Glomerular endothelial cell (primary cell): ENCODE results near the gene PTTG2. TPM values are rescaled to one million over a fixed set of nuclear protein-coding genes. Genes with fewer than 3 reads are reported as not detected.
"Not testable (repeated sequence)": the region's sequence is repeated elsewhere in the genome, so short reads cannot be mapped to it uniquely, and the experiment has no call there.

Experiments used
- DNase-seq: peaks from one replicate; pipeline ENCODE4 v3.0.0-alpha.2; 2011; ENCODE audit warnings: low read depth, low spot score; ENCODE audit errors: extremely low read depth
- total RNA-seq: library from RNA; depleted of rRNA; stranded (reverse); fragments of >200 nt; gene quantifications from 2 replicates; pipeline ENCODE4 v1.2.3, GENCODE V29; 2015

The PTTG2 gene
- not detected in 2 replicates for total RNA-seq

- no peak for DNase-seq
Measured at GRCh38 chr4:37960098-37960497, at the start of gene PTTG2. TSS of gene PTTG2 (plus strand) at chr4:37960398. CDS start at chr4:37960435, 37 bp downstream.

- DNase-seq = no peak
Measured at GRCh38 chr4:37914539-37914938, 45.7 kb upstream of the PTTG2 start.

GRCh38 chr4:37917388-37917787 lies 42.8 kb upstream of the PTTG2 start:
- DNase-seq = no peak

GRCh38 chr4:37918653-37919052 lies 41.5 kb upstream of the PTTG2 start:
- DNase-seq = no peak

DNA sequence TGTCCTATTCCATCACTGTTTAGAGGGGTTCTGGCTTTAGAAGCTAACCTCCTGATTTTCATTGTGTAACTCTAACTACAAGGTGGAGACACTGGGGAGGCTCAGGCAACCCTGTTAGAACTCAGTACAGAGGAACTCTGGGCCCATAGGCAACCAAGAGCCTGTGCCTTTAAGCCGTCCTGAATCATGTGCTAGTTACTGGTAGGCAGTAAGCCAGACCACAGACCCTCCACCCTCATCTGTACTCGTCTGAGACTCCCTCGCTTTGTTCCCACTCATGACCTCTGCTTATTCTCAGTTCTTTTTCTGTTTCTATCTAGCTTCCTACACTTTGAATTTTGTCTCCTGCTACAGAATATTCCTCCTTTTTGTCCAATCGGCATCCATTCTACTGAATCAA lies 37.9 kb upstream of the PTTG2 start:
- DNase-seq = no peak

GRCh38 chr4:37923089-37923488 lies 37.1 kb upstream of the PTTG2 start:
- DNase-seq = not testable (repeated sequence)

- DNase-seq = no peak
Measured at GRCh38 chr4:37924946-37925345, 35.3 kb upstream of the PTTG2 start.

DNA sequence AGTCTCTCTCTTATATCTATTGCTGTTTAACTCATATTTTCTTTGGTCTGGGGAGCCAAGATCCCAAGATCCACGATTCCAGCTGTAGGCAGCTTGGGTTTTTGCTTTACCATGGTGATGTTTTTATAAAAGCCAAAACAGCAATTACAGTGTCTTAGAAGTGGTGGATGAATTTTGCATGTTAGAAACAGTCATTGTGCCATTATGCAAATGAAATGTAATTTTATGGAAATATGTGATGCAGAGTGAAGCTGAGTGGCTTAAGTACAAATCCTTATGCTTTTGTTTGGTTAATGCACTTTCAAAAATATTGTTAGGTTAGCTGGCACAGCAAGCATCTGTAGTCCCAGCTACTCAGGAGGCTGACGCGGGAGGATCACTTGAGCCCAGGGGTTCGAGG lies 32.8 kb upstream of the PTTG2 start:
- DNase-seq = no peak

GRCh38 chr4:37928426-37929416 lies 31.5 kb upstream of the PTTG2 start:
- no peak for DNase-seq

- DNase-seq = no peak
Measured at GRCh38 chr4:37934096-37934495, 26.1 kb upstream of the PTTG2 start.

GRCh38 chr4:37934609-37935008 lies 25.6 kb upstream of the PTTG2 start:
- no peak for DNase-seq

- DNase-seq = no peak
Measured at GRCh38 chr4:37935026-37935425, 25.2 kb upstream of the PTTG2 start.

GRCh38 chr4:37936889-37937498 lies 23.2 kb upstream of the PTTG2 start:
- no peak for DNase-seq

DNA sequence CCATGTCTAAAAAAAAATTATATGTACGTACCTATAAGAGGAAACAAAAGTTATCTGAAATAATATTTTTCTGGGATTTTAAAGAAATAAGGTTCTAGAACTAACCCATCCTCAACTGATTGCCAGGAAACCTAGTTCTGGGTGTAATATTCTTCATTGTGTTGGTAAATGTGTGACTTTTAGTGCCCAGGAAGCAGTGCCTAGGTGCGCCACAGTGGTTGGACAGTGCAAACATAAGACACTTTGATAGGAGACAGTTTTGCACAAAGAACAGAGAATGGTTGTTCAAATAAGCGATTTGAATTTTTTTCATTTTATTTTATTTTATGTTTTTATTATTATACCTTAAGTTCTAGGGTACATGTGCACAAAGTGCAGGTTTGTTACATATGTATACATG lies 22.0 kb upstream of the PTTG2 start:
- no peak for DNase-seq

GRCh38 chr4:37946503-37947179 lies 13.6 kb upstream of the PTTG2 start:
- no peak for DNase-seq

- no peak for DNase-seq
Measured at GRCh38 chr4:37948542-37948941, 11.7 kb upstream of the PTTG2 start.

GRCh38 chr4:37949636-37950426 lies 10.4 kb upstream of the PTTG2 start:
- DNase-seq = no peak

- no peak for DNase-seq
Measured at GRCh38 chr4:37951461-37952352, 8.5 kb upstream of the PTTG2 start.

GRCh38 chr4:37953156-37953555 lies 7.0 kb upstream of the PTTG2 start:
- DNase-seq = no peak
